GM18861 (cell line): Measurements from ENCODE around the gene ZNF273.
"Not testable (repeated sequence)": the region's sequence is repeated elsewhere in the genome, so short reads cannot be mapped to it uniquely, and the experiment has no call there.

Experiments
- ATAC-seq: cut with Tn5 transposase; IDR thresholded peaks from one replicate; pipeline ENCODE4 v1.9.1; 2021; ENCODE audit not compliant: unreplicated experiment

The ZNF273 gene

GRCh38 chr7:64888901-64889685 is 14.0 kb upstream of the ZNF273 start:
- no peak for ATAC-seq

GRCh38 chr7:64889686-64890162 is 13.3 kb upstream of the ZNF273 start:
- ATAC-seq = no peak

GRCh38 chr7:64890273-64890672 is 12.8 kb upstream of the ZNF273 start:
- not testable (repeated sequence) for ATAC-seq

GRCh38 chr7:64890761-64891362 is 12.2 kb upstream of the ZNF273 start:
- ATAC-seq = no peak

- not testable (repeated sequence) for ATAC-seq
Measured at GRCh38 chr7:64891363-64892081, 11.6 kb upstream of the ZNF273 start.

- no peak for ATAC-seq
Measured at GRCh38 chr7:64892116-64892515, 11.0 kb upstream of the ZNF273 start.

GRCh38 chr7:64892666-64893309 is 10.3 kb upstream of the ZNF273 start:
- ATAC-seq = no peak

- ATAC-seq = no peak
Measured at GRCh38 chr7:64893401-64893800, 9.7 kb upstream of the ZNF273 start.

- ATAC-seq = not testable (repeated sequence)
Measured at GRCh38 chr7:64902461-64902805, 640 bp upstream of the ZNF273 start.

- ATAC-seq = no peak
Measured at GRCh38 chr7:64904008-64904407, 935 bp downstream of the ZNF273 start.

- no peak for ATAC-seq
Measured at GRCh38 chr7:64905133-64905532, 2.1 kb downstream of the ZNF273 start.

- ATAC-seq = no peak
Measured at GRCh38 chr7:64905547-64905946, 2.5 kb downstream of the ZNF273 start.

GRCh38 chr7:64907641-64908326 is 4.7 kb downstream of the ZNF273 start:
- no peak for ATAC-seq

GRCh38 chr7:64908358-64908757 is 5.3 kb downstream of the ZNF273 start:
- ATAC-seq = no peak

GRCh38 chr7:64914557-64914956 is 11.5 kb downstream of the ZNF273 start:
- ATAC-seq = no peak

GRCh38 chr7:64915301-64915700 is 12.2 kb downstream of the ZNF273 start:
- not testable (repeated sequence) for ATAC-seq

- not testable (repeated sequence) for ATAC-seq
Measured at GRCh38 chr7:64928252-64929187, 25.4 kb downstream of the ZNF273 start.

GRCh38 chr7:64934478-64934877 is 31.4 kb downstream of the ZNF273 start:
- ATAC-seq = no peak

- no peak for ATAC-seq
Measured at GRCh38 chr7:64938540-64938939, 35.5 kb downstream of the ZNF273 start.

- ATAC-seq = not testable (repeated sequence)
Measured at GRCh38 chr7:64940021-64940420, 36.9 kb downstream of the ZNF273 start.
